PC-9 (cell line): ENCODE measurements around the gene EZR.

ENCODE experiments used
- CTCF ChIP-seq: fragments of 200-600 bp; sonication (generic); conservative IDR thresholded peaks from 2 replicates; pipeline ENCODE4 v1.6.1; 2017; ENCODE audit warnings: mixed run types, antibody characterized with exemption, mild to moderate bottlenecking, moderate library complexity
- EZH2 ChIP-seq: fragments of 200-600 bp; sonication (generic); IDR thresholded peaks from 2 replicates; pipeline ENCODE4 v1.8.0; 2017; ENCODE audit warnings: antibody characterized with exemption, low read depth

- TF ChIP-seq CTCF (no peak), EZH2 (no peak)
Observed at GRCh38 chr6:158774717-158775449, 44.3 kb downstream of the EZR start.
